Stimulated activated CD4-positive, alpha-beta T cell treated with anti-CD3 and anti-CD28 coated beads, TNF-alpha, amount 100 ng/mL, for 24 hours (primary cell): ENCODE measurements around the gene NEUROG2.
"Not testable (repeated sequence)": the region's sequence is repeated elsewhere in the genome, so short reads cannot be mapped to it uniquely, and the experiment has no call there.

Experiments
- DNase-seq, 3 experiments: peaks; one replicate each; pipeline ENCODE4 v3.0.0-alpha.2; 2020; ENCODE audit warnings: low read depth in 3 of 3

Gene NEUROG2

GRCh38 chr4:112516066-112516470, at the start of gene NEUROG2:
Gene NEUROG2, minus strand, starts transcription at chr4:112516180. Its CDS starts 705 bp downstream, at chr4:112515475.
- no peak for DNase-seq

- DNase-seq = no peak
Observed at GRCh38 chr4:112564706-112565270, 48.8 kb upstream of the NEUROG2 start.

DNA sequence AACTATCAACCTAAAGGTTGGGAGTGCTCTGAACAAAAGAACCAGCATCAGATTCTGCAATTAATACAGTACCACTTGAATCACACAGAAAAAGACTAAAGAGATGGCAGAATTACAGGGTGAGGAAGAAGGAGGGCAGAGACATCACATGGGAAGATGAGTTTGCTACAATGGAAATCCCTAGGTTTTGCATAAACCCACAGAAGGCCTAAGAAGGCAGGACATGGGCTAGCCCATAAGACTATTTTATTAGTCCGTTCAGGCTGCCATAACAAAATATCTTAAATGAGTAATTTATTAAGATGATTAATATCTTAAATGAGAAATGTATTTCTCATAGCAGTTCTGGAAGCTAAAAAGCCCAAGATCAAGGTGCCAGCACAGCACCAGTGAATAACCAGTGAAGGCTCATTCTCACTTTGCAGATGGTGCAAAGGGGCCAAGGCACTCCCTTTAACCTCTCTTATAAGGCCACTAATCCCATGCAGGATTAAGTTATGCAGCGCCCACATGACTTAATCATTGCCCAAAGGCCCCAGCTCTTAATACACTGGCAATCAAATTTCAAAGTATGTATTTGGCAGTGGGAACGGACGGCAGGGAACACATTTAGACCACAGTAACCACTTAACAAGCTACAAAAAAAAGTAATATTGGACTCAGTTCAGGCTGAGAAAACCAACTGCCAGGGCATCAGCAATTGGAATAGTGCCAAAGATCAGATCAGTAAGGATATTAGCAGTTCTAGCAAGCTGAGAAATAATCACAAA, 47.6 kb upstream of the NEUROG2 start:
- DNase-seq = no peak

GRCh38 chr4:112562254-112562879, 46.4 kb upstream of the NEUROG2 start:
- no peak for DNase-seq

DNA sequence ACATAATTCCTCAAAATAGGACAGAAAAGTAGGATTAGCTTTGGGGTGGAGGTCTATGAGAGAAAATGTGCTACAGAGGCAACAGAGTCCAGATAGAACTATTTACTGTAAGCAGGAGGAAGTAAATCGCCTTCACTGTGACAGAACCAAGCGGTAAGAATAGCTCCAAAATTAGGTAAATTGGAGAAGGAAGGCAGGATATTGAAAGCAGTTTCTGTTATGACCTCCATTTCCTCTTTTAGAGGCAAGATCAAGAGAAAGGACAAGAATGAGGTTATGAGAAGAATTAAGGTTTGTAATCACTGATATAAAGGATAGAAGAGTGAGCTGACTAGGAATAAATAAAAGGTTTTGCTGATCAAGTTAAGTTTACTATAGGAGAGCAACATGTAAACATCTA, 44.1 kb upstream of the NEUROG2 start:
- DNase-seq = no peak

DNA sequence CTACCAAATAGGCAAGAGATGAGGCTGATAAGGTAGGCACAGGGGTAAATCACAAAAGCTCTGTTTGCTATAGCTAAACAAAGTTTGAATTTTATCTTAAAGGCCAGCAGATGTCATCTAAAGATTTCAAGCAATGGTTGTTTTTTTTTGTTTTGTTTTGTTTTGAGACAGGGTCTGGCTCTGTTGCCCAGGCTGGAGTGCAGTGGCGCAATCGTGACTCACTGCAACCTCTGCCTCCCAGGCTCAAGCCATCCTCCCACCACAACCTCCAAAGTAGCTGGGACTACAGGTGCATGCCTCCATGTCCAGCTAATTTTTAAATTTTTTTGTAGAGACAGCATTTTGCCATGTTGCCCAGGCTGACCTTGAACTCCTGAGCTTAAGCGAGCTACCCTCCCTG, 43.1 kb upstream of the NEUROG2 start:
- DNase-seq = no peak

GRCh38 chr4:112557676-112558411, 41.9 kb upstream of the NEUROG2 start:
- DNase-seq = no peak

DNA sequence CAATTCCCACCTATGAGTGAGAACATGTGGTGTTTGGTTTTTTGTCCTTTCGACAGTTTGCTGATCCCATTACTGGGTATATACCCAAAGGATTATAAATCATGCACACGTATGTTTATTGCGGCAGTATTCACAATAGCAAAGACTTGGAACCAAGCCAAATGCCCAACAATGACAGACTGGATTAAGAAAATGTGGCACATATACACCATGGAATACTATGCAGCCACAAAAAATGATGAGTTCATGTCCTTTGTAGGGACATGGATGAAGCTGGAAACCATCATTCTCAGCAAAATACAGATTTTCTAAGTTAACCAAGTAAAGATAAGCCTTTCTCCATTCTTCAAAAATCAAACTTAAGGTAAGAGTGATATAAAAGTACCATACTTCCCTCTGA, 38.3 kb upstream of the NEUROG2 start:
- DNase-seq = not testable (repeated sequence)

GRCh38 chr4:112552668-112553067, 36.7 kb upstream of the NEUROG2 start:
- no peak for DNase-seq

GRCh38 chr4:112550728-112551127, 34.7 kb upstream of the NEUROG2 start:
- DNase-seq = no peak

GRCh38 chr4:112546476-112546875, 30.5 kb upstream of the NEUROG2 start:
- DNase-seq = no peak

GRCh38 chr4:112545346-112545745, 29.4 kb upstream of the NEUROG2 start:
- DNase-seq = no peak

- no peak for DNase-seq
Observed at GRCh38 chr4:112540695-112541094, 24.7 kb upstream of the NEUROG2 start.

- no peak for DNase-seq
Observed at GRCh38 chr4:112536123-112536522, 20.1 kb upstream of the NEUROG2 start.

DNA sequence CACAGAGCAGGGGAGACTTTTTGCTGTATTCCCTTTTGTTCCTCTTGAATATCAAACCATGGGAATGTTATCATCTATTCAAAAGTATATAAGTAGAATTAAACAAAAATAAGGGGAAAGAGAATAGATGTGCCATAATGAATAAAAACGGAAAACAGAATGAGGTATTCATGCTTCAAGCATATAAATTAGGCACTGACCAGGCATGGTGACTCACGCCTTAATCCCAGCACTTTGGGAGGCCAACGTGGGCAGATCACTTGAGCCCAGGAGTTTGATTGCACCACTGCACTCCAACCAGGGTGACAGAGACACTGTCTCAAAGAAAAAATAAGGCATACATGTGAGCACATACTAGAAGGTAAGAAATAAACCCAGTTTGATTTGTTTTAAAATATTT, 16.3 kb upstream of the NEUROG2 start:
- no peak for DNase-seq

- no peak for DNase-seq
Observed at GRCh38 chr4:112531146-112531545, 15.2 kb upstream of the NEUROG2 start.

GRCh38 chr4:112526061-112526460, 10.1 kb upstream of the NEUROG2 start:
- DNase-seq = no peak

- DNase-seq = peak; percentile 40 to 76 (median 45)
Observed at GRCh38 chr4:112523764-112524505, 8.0 kb upstream of the NEUROG2 start.

DNA sequence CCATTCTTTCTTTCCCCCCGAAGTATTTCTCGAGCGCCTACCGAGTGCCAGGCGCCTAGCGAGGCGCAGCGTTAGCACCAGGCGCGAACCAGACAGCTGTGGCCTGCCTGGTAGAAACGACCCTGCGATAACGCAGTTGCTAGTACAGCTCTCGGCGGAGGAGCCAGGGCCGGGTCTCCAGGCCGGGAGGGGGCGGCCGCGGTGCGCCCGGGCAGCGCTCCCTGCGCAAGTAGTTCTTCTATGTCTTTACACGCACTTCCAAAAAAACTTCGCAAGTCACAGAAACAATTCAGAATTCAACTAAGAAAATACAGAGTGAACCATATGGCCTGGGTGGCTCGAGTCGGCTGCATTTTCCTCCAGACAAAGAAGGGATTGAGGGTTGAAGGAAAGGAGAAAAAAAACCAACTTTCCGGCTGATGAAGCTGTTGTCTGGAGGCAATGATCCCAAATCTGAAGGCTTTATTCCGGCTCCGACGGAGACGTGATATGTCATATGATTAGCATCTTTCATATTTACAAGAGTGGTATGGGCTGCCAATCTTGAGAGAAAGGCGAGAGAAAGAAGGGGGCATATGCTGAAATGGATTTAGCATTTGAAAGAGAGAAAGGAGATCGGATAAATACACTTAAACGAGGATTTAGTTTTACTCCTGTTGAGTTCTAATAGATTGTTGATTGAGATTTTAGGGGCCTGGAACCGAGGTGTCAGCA, 7.2 kb upstream of the NEUROG2 start:
- DNase-seq = no peak

DNA sequence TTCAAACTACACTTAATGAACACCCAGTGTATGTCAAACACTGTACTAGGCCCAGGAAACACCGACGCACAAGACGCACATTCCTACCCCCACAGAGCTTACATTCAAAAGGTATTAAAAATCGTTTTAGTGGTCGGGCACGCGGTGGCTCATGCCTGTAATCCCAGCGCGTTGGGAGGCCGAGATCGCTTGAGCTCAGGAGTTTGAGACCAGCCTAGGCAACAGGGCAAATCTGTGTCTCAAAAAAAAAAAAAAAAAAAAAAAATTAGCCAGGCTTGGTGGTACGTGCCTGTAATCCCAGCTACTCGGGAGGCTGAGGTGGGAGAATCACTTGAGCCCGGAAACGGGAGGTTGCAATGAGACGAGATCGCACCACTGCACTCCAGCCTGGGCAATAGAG, 6.5 kb upstream of the NEUROG2 start:
- not testable (repeated sequence) for DNase-seq
